GM18868 (cell line): ENCODE results near the gene SLC1A2.

Experiments used
- ATAC-seq: cut with Tn5 transposase; IDR thresholded peaks from one replicate; pipeline ENCODE4 v1.9.1; 2021; ENCODE audit warnings: mild to moderate bottlenecking, moderate library complexity; ENCODE audit not compliant: unreplicated experiment

The SLC1A2 gene

DNA sequence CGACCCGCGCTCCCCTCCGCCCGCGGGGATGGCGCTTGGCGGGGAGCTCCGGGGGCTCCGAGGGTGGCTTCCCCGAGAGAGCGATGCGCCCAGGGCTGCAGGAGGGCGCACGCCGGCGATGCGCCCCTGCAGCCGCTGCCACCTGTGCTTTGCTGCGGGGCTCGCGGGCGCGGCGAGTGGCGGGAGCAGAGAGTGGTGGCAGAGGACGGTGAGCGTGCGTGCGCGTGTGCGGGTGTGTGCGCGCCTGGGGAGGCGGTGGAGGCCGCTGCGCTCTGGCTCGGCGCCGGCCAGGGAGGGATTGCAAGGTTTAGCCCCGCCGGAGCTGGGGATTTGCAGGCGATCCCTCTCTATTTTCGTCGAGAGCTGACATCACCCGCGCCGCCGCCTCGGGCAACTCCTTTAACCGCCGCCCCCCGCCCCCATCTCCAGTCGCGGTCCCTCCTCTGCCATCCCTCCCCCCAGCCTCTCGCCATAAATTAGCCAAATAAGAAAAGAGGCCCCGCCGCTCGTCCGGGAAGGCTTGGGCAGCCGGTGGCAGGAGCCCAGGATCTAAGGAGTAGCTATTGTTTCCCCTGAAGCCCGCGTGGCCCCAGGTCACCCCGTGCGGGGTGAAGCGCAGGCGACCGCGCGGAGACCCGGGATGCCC is at the start of gene SLC1A2:
SLC1A2 (minus strand) TSS at position 375 of the 646 bp plus-strand sequence. CDS start 592 bp downstream, outside the sequence.
- ATAC-seq = no peak

DNA sequence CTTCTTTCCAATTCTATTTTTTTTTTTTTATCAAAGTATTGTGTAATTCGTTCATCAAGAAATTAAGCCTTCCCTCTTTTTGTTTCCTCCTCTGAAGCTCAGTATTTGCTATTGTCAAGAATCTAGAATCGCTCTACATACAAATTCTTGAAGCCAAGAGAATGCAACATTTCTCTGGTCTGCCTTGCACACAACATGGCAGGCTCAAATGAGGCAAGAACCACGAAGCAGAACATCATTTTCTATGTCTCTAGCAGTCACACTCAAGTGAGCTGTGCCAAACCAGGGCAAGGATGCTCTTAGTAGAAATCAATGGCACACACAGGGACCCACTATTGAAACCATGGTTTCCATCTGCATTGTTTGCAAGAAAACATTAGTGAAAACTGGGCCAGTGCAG is 46.7 kb upstream of the SLC1A2 start:
- no peak for ATAC-seq

DNA sequence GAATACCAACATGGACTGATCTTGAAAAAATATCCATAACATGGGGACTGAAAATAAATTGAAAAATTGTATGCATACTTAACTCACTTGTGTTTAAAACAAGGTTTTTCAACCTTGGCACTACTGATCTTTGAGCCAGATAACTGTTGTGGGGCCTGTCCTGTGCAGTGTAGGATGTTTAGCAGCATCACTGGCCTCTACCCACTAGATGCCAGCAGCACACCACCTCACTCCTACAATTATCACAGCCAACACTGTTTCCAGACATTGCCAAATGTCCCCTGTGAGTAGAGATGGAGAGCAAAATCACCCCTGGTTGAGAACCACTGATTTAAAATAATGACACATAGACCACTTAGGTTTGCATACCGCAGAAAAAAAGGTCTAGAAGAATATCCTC is 45.0 kb upstream of the SLC1A2 start:
- no peak for ATAC-seq

DNA sequence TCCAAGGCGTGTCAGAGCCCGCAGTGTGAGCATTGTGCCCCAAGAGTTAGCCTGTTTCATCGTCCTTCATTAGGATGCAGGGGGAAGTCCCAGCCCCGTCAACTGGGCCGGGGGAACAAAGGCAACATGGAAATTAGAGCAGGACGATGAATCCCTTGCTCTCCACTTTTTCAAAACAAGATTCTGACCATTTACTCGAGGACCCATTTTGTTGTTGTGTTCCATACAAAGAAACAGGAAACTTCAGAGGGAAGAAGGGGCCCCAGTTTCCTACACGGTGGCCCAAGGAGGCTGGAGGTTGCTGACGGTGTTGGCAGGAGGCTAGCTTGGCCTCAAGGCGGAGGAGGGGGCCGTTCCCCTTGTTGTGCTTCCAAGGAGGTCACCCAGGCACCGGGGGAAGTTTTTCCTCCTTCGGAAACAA is 44.0 kb upstream of the SLC1A2 start:
- ATAC-seq = no peak

DNA sequence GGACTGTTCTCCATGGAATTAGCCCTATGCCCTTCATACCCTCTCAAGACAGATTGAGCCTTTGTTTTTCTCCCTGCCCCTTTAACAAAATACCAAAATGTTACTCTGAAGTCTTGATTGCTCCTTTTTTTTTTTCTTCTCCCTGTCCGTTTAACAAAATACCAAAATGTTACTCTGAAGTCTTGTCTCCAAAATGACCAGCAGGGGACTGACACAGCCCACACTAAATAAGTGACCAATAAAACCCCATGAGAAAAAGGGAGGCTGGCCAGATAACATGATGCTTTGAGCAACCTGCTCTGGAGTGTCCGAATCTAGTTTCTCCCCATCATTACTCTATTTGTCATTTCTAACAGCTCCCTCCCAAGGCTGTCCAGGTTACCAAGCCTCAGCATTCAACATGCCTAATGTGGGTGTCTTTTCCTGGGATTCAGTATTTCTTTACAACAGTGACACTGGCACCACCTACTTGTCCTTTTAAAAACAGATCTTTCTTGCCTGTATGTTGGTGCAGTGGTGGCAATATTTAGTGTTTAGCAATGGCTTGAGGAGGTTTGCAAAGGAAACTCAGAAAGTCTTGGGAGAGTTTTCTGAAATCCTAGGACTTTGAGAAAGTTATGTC is 42.7 kb upstream of the SLC1A2 start:
- no peak for ATAC-seq

DNA sequence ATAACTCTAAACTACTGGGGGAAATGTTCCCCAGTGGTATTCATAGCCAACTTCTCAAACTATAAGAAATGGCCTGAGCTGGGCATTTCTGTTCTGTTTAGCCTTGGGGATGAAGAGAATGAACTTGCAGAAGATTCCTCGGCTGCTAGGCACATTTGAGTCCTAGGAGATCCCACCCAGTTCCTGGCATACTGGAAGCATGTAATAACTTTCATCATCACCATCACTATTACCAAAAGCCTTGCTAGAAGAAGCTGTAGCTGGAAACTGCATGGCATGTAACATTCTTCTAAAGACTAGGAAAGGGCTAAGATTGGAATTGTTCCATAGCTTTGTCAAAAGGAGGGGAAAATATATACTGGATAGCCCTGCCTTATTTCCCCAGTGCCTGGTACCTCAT is 40.1 kb upstream of the SLC1A2 start:
- ATAC-seq = no peak

DNA sequence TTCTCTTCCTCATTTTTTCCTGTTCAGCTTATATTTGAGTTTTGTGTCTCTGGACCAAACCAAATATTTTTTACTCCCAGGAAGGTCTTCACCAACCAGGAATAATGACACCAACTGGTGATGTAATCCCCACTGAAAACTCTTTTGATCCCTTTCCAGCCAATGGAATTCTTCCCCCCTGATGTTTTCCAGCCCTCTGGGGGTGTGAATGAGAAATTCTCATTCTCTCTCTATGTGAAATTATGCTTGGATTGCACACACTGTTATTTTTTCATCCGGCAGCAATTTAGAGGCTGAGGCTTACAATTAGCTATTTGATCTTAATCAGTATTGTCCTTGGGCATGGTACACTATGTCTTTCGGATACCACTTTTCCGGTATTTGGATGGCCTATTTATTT is 39.5 kb upstream of the SLC1A2 start:
- no peak for ATAC-seq

DNA sequence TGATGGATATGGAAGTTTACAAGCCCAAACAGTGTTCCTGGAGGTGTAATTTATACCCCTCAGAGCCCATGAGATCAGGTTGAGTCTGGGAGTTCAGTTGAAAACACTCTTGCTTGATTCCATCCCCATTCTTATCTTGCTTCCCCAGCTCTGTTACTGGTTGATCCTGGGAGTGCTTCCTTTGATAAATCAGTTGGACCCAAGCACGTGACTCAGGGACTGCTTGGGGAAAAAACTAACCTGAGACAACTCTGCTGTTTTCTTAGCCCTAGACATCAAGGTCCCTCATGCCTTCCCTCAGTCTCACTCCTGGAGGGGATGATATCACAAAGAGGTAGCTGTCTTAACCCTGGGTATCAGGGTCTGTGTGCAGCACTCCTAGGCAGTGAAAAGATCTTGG is 35.0 kb upstream of the SLC1A2 start:
- ATAC-seq = no peak

DNA sequence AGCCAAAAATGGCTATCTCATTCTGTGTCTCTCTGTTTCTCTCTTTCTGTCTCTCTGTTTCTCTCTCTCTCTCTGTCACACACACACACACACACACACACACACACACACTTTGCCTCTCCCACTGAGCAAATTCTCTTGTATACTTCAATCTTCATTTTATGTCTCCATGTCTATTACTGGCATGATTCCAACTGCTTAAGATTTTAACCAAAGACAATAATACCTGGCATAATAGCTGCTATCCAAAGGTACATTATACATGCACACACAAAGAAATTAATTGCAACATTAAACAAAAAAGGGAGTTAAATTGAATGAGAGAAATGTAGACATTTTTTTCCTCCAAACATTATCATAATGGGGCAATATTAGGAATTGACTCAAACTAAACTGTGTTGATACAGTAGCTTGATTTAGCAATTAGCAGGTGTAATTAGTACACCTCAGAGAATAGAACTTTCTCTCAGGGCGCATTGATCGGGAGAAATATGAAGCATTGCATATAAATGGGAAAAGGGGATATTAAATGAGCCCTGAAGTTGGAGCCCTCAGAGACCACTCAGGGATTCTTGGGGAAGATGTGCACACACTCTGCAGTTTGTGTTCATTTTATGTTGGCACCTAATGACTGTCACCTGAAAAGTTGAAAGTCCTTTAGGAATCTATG is 17.4 kb upstream of the SLC1A2 start:
- ATAC-seq = no peak

DNA sequence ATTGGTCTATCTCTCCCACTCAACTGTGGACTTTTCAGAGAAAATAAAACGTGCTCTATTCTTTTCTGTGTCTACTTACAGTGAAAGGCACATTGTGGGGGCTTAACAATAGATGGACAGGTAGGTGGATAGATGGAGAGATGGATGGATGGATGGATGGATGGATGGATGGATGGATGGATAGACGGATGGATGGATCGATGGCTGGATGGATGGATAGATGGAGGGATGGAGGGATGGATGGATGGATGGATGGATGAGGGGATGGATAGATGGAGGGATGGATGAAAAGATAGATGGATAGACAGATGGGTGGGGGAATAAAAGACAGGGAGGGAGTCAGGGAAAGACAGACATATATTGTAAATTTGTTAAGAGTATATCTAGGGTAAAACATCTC is 14.2 kb upstream of the SLC1A2 start:
- no peak for ATAC-seq

DNA sequence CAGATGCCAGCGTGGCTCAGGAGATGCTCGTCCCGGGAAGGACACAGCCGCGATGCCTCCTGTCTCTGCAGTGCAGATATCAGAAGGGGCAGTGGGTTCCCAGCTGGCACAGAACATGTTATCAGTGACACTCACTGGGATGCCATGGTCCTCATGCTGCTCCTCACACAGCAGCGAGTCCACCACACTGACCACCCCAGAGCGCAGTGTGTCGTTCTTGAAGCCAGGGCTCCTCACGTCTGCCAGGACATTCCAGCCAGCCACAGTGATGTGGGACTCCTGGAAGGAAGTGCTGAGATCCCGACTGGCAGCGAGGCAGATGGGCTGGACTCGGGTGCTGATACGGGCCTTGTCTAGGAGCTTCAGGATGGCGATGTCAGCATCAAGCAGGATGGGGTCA is 13.1 kb upstream of the SLC1A2 start:
- no peak for ATAC-seq

DNA sequence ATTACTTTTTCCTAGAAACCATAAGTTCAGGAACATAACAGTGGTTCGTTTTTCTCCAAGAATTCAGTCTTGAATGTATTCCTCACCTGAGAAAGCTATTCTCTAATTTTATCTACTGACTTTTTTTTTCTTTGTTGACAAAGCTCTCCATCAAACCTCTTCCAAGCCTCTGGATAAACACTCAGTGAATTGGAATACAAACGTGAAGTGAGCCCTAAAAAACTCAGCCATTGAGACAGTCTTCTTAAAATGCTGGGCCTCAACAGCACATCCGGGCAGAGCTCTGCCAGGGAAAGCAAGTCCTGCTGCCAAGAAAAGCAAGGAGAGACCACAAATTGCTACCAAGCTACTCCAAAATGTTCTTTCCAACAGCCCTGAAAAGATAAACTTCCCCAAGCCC is 7.7 kb upstream of the SLC1A2 start:
- ATAC-seq = no peak

DNA sequence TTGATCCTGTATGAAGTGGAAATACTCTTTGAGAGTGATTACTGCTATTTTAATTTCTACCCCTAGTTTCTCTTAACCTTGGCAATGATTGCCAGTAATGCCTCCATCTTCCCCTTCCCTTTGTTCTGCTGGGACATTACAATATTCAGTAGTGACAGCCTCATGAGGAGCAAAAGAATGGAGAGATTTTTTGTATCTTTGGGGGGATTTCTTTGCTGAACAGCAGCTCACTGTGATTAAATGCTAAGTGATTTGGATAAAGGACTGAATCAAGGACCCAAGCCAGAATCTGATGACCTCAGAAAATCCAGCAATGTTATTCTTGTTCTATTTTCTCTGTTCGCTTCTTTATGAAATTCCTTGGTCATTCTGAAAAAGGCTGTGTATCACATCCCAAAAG is 7.0 kb upstream of the SLC1A2 start:
- ATAC-seq = no peak

DNA sequence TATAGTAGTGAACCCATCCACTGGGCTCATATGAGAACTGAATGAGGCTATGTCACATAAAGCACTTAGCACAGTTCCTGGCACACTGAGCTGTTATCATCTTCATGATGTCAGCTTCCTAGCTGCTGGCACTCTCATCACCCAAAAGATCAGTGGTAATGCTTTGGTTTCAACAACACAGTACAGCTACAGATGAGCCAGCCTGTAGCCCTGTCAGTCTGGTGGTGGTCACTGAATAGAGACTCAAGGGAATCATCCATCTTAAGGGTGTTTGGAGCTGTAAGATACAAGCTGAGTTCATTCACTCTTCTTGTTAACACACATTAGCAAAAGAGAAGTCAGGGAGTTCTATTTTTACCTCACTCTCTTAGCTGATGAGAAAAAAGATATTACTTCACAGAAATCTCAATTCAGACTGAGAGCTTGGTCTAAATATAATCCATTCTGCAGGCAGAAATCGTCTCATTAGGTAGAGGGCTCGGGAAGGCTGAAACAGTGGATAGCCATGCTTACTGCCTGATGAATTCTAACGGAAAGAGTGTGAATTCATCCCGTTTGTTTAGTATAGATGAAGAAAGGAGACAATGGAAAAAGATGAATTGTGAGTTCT is 6.3 kb upstream of the SLC1A2 start:
- ATAC-seq = no peak

DNA sequence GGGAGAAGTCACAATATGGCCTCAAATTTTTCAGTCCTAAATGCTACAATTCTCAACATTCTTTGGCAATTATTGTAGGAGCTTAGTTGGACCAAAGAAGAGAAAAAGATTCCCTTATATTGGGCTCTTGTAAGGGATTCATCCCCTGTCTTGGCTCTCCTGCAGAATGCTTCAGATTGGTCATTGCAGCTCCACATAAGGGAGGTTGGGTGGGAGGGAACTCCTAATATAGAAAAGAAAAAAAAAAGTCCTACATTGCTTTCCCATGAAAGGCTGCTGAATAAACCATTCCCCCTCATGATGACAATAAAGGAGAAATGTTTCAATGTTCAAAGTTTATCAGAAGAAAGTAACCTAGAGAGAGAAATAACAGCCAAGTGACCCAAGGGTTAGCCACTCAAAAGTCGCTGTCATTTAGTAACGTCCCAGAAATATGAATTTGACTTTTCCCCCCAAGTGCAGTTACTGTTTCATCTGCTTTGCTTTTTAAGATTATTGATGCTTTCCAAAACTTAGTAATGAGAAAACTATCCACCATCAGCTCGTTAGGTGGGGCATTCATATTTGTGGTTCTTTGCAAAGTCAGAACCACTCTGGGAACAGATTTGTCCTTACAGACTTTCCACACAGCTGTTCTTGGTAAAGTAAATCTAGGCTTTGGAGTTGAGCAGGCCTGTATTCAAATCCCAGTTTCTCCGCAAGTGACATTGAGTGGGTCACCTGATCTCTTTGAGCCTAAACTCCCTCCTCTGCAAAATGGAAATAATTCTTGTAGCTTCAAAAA is 5.0 kb upstream of the SLC1A2 start:
- no peak for ATAC-seq

DNA sequence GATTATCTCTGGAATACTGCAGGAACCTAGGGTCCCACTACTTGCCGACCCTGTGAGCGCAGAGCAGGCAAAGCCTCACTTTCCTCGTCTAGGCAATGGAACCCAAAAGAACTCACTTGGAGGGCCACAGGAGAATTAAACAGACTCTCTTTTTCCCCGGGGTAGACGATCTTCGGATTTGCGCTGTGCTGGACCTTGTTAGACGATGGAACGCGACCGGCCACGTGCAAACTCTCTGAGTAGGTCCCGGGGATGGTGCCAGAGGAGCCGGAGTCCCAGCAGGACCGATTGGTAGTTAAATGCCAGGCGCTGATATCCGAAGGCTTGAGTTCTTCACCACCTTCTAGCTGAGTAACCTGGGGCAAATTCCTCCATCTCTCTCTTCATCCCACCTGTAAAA is 1.0 kb upstream of the SLC1A2 start:
- ATAC-seq = no peak

DNA sequence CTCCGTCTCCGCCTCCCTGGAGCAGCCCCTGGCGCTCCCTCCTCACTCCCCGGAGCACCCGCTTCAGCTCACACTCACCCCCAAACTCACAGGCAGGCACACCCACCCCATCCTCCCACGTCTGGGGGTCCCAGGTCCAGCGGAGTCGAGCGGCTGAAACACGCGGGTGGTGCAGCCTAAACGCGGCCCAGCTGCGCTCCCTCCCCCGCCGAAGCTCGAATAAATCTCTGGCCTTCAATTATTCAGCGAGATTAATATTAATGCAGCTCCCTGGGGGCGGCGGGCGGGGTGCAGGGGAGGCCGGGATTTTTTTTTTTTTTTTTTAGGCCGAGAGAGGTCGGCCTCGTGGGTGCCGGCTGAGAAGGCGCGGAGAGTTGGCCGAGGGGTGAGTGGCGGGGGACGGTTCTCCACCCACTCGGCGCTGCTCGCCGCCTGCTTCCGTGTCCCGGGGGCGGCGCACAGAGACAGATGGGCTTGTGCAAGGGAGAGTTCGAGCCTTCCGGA is 524 bp upstream of the SLC1A2 start:
- no peak for ATAC-seq

DNA sequence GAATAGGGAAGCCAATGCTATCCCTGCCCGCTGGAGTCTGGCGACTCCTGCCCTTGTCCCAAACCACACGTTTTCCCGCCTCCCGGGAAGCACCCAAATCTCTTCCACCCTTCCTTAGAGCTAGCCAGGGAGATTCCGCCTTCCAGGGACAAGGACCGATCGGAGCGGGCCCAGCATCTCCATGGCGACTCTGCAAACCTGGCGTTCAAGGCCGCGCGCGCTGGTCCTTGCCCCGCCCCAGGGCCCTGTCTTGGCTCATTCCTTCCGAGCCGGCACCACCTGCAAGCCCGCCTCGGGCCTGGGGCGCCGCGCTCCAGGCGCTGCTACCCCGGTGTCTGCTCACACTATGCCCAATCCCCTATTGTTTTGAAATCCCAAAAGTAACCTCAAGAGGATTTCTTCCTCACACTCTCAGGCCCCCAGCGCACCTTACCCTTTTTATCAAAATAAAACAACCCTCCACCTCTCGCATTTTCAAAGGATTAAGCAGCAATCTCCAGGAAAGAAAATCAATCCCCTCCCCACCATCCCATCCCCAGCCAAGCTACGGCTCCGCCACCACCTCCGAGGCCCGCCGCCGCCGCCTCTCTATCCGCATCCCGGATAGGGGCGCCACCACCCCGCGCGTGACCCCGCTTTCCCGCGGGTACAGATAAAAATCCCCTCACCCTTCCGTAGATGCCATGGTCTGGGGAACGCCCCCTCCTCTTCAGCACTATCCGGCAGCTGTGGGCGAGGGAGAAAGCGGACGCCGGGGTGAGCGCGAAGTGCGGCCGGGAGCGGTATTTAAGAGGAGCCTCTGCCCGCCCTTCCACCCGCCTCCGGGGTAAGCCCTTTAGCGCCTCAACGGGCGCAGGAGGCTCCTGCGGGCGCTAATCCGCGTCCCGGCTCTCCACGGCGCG is 825 bp downstream of the SLC1A2 start:
- ATAC-seq = no peak

DNA sequence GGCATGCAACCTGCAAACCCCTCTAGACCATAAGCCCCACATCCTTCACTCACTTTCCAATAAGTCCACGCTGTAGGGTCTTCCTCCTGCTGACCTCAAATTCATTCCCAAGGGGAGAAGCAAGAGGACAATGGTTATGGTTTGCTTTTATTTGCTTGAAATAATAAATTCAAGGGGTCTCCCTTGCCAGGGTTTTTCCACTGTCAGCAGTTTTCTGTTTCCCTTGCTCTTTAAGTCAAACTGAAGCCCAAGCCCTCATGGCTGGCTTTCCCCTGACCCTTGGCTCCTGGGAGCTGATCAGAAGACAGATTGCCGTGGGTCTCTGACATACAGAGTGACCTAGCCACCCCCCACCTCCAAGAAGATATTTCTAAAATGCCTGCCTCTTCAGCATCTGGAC is 3.9 kb downstream of the SLC1A2 start:
- ATAC-seq = no peak

DNA sequence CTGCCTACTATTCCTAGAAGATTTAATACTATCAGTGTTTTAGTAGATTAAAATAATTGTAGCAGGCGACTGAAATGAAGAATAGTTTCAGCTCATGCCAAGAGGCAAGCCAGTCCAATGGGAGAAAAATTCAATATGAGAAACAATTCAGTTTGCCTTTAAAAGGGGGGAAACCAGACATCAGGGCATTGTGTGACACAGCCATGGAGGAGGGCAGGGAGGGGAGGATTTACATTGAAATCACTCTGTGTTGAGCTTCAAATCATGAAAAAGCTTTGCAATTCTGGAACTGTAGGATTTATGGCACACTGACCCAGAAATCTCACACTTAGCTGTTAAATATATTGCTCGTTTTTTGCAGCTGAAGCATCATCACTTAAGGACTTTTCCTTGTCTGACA is 4.6 kb downstream of the SLC1A2 start:
- ATAC-seq = no peak
